ENCODE measurements around the gene ZNF319.

The ZNF319 gene

DNA sequence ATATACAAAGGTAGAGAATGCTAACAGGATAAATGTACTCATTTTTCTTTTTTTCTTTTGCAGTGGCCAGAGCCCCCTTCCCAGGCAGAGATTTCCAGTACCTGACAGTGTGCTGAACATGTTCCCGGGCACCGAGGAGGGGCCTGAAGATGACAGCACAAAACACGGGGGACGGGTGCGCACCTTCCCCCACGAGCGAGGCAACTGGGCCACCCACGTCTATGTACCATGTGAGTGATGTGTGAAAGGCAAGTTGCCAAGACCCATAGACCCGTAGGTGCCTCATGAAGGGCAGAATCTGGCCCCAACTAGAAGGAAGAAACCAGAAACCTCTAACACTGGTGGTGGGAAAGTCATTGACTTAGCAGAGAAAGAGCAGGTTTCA, 1.9 kb upstream of the ZNF319 start:
- peaks cover 40% of the 10 kb centered on the region for H3K4me1 ChIP-seq (ENCODE audit: control insufficient read depth, insufficient read depth, low read length, unreplicated experiment)
- H3K36me3 ChIP-seq (ENCODE audit: insufficient read depth, low read length): peaks cover 12% of the 10 kb centered on the region
- H3K4me3 ChIP-seq (ENCODE audit: low read depth, low read length): peak overlapping the region; percentile 94
- H3K27ac ChIP-seq (ENCODE audit: low read depth, low read length): no peak overlapping the region
- no peaks in the 10 kb centered on the region for H3K27me3 ChIP-seq (ENCODE audit: insufficient read depth, low read length)
- H2AFZ ChIP-seq (ENCODE audit: low read length, unreplicated experiment): no peak overlapping the region
- H3K79me2 ChIP-seq (ENCODE audit: control insufficient read depth, insufficient read depth, low read length, unreplicated experiment): peaks cover 32% of the 10 kb centered on the region

DNA sequence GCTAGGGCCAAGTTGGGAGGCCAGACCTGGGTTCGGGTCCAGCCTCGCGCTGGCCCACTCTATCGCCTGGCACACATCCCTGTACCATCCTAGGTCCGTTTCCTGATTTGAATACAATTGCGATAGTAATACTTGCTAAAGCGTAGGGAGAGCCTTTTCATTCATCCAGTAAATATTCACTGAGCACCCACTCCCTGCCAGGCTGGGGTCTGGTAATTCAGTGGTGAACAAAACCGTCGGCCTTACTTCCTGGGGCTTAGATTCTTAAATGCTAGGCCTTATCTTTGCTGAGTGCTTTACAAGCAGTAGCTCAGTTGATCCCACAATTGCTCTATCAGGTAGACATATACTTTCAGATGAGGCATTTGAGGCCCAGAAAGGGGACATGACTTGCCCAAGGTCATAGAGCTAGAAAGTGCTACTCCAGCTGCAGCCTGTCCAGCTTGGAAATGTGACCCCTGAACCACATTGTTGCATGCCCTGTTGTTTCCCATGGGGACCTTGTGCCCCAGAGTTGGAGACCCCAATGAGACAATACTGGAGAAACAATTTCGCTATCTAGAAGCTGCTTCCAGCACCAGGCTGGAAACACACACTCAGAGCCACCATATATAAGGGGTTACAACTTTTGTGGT, 1.4 kb upstream of the ZNF319 start:
- Histone ChIP-seq H3K4me3 (ENCODE audit: low read depth, low read length) (peak overlapping the region; percentile 94), H2AFZ (ENCODE audit: low read length, unreplicated experiment) (no peak overlapping the region), H3K4me1 (ENCODE audit: control insufficient read depth, insufficient read depth, low read length, unreplicated experiment) (peaks cover 40% of the 10 kb centered on the region), H3K79me2 (ENCODE audit: control insufficient read depth, insufficient read depth, low read length, unreplicated experiment) (peaks cover 34% of the 10 kb centered on the region), H3K27ac (ENCODE audit: low read depth, low read length) (no peak overlapping the region), H3K36me3 (ENCODE audit: insufficient read depth, low read length) (peaks cover 10% of the 10 kb centered on the region), H3K27me3 (ENCODE audit: insufficient read depth, low read length) (no peaks in the 10 kb centered on the region)

DNA sequence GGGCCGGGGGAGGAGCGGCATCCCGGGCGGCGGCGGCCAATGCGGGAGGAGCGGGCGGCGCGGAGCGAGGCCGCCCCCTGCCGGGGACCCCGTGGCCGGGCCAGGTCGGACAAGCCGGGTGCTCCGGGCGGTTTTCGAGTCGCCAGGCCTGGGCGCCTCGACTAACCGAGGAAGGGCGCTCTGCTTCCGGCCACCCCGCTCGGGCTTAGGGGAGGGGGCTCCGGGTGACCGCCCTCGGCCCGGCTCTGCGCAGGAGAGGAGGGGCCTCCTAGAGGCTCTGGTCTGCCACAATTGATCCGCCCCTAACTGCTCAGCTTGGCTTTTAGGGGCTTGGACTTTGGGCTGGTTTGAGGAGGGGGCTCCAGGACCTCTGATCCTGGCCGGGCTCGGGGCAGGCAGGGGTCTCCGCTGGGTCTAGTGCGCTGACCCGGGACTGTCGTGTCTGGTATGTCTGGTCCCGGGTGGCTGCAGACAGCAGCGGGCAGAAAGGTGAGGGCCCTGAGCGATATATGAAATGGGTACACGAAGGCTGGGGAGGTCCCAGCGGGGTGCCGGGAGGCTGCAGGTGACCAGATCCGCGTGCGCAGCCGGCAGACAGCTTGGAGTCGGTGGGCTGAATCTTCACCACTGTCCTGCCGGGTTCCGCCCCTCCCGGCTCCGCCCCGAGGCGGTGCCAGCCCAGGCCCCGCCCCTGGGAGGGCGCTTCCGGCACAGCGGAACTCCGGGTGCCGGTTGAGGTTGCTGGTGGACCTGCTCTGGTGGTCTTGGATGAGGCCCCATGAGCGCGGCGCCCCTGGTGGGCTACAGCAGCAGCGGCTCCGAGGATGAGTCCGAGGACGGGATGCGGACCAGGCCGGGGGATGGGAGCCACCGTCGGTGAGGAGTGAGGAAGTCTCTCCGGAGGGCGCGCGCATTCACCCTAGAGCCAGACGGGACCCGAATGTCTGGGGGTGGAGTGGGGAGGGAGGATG, 519 bp upstream of the ZNF319 start, which contains the start of gene USB1:
TSS of gene USB1 (plus strand) at position 702 of the 971 bp plus-strand sequence. CDS start at position 779, 77 bp downstream.
- Histone ChIP-seq H3K27me3 (ENCODE audit: insufficient read depth, low read length) (no peaks in the 10 kb centered on the region), H3K27ac (ENCODE audit: low read depth, low read length) (peak within 1 kb of the TSS; percentile 20; the same call in 1 of the 2 replicates), H3K4me3 (ENCODE audit: low read depth, low read length) (peak within 1 kb of the TSS; percentile 94), H3K79me2 (ENCODE audit: control insufficient read depth, insufficient read depth, low read length, unreplicated experiment) (peaks cover 29% of the 10 kb centered on the region), H3K4me1 (ENCODE audit: control insufficient read depth, insufficient read depth, low read length, unreplicated experiment) (peaks cover 40% of the 10 kb centered on the region), H3K36me3 (ENCODE audit: insufficient read depth, low read length) (peaks cover 4% of the 10 kb centered on the region), H2AFZ (ENCODE audit: low read length, unreplicated experiment) (peak within 1 kb of the TSS; percentile 85)

DNA sequence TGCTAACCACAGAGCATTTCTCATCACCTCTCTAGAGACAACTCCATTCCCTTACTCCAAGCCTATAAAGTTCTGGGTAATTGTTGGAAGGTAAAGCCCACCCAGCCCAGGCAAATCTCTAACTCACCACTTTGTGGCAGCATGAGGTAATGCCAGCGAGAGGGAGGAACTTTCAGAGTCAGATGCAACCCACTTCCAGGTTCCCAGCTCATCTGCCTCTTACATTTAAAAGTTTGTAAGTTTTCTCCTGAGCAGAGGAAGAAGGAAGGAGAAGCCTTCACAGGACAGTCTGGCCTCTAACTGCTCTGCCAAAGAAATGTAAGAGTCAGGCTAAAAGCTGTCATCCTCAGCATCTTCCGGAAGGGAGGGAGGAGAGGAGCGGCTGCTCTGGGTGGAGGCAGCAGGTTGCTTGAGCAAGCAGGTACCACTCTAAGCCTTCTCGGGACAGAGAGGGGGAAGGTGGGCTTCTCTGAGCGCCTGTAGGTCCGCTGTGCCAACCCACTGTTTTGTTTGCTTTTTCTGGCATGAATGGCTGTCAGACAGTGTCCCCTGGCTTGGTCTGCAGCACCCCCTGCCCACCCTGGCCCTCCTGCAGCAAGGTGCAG, 1.0 kb downstream of the ZNF319 start:
- Histone ChIP-seq H3K27ac (ENCODE audit: low read depth, low read length) (0 out of 2 replicates have a peak overlapping the region, but pooled peaks have one; percentile 1), H3K4me1 (ENCODE audit: control insufficient read depth, insufficient read depth, low read length, unreplicated experiment) (peaks cover 35% of the 10 kb centered on the region), H2AFZ (ENCODE audit: low read length, unreplicated experiment) (no peak overlapping the region), H3K4me3 (ENCODE audit: low read depth, low read length) (peak overlapping the region; percentile 94), H3K27me3 (ENCODE audit: insufficient read depth, low read length) (no peaks in the 10 kb centered on the region), H3K79me2 (ENCODE audit: control insufficient read depth, insufficient read depth, low read length, unreplicated experiment) (peaks cover 32% of the 10 kb centered on the region), H3K36me3 (ENCODE audit: insufficient read depth, low read length) (peaks cover 2% of the 10 kb centered on the region; the same call in 1 of the 2 replicates)

DNA sequence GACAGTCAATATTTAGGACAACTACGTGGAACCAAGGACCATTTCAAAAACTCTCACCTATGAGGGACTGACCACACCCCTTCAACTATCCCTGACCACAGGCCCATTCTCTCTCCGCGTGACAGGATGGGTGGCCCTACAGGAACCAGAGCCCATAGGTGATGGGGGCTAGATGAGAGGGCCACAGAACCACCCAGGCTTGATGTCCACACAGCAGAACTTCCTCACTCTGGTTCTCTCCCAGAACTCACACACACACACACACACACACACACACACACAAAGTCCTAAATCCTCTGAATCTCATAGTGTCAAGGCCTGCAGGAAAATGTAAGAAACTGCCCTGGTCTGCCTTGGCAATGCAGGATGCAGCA, 1.5 kb downstream of the ZNF319 start:
- Histone ChIP-seq H3K4me1 (ENCODE audit: control insufficient read depth, insufficient read depth, low read length, unreplicated experiment) (peaks cover 30% of the 10 kb centered on the region), H3K79me2 (ENCODE audit: control insufficient read depth, insufficient read depth, low read length, unreplicated experiment) (peaks cover 32% of the 10 kb centered on the region), H3K27ac (ENCODE audit: low read depth, low read length) (0 out of 2 replicates have a peak overlapping the region, but pooled peaks have one; percentile 4), H3K27me3 (ENCODE audit: insufficient read depth, low read length) (no peaks in the 10 kb centered on the region), H3K4me3 (ENCODE audit: low read depth, low read length) (peak overlapping the region; percentile 94), H3K36me3 (ENCODE audit: insufficient read depth, low read length) (peaks cover 2% of the 10 kb centered on the region; the same call in 1 of the 2 replicates), H2AFZ (ENCODE audit: low read length, unreplicated experiment) (no peak overlapping the region)

DNA sequence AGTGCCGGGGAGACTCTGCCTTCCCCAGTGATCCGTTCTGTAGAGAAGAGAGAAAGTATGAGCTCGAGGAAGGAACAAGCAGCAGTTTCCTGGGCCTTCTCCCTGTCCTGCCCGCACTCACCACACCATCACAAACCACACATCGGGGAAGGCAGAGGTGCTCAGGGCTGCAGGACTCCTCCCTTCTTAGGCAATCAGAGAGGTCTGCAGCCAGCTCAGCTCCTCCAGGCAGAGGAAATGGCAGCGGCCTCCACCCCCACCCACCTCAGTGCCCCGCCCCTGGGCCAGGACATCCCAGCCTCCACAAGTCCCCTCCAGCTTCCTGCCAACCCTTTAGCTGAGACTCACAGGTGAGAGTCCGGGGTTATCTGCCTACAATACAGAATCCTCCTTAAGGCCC, 2.0 kb downstream of the ZNF319 start:
- Histone ChIP-seq H3K27ac (ENCODE audit: low read depth, low read length) (no peak overlapping the region), H3K36me3 (ENCODE audit: insufficient read depth, low read length) (peaks cover 2% of the 10 kb centered on the region; the same call in 1 of the 2 replicates), H3K4me1 (ENCODE audit: control insufficient read depth, insufficient read depth, low read length, unreplicated experiment) (peaks cover 25% of the 10 kb centered on the region), H3K27me3 (ENCODE audit: insufficient read depth, low read length) (no peaks in the 10 kb centered on the region), H3K4me3 (ENCODE audit: low read depth, low read length) (peak overlapping the region; percentile 94), H3K79me2 (ENCODE audit: control insufficient read depth, insufficient read depth, low read length, unreplicated experiment) (peaks cover 32% of the 10 kb centered on the region), H2AFZ (ENCODE audit: low read length, unreplicated experiment) (no peak overlapping the region)

DNA sequence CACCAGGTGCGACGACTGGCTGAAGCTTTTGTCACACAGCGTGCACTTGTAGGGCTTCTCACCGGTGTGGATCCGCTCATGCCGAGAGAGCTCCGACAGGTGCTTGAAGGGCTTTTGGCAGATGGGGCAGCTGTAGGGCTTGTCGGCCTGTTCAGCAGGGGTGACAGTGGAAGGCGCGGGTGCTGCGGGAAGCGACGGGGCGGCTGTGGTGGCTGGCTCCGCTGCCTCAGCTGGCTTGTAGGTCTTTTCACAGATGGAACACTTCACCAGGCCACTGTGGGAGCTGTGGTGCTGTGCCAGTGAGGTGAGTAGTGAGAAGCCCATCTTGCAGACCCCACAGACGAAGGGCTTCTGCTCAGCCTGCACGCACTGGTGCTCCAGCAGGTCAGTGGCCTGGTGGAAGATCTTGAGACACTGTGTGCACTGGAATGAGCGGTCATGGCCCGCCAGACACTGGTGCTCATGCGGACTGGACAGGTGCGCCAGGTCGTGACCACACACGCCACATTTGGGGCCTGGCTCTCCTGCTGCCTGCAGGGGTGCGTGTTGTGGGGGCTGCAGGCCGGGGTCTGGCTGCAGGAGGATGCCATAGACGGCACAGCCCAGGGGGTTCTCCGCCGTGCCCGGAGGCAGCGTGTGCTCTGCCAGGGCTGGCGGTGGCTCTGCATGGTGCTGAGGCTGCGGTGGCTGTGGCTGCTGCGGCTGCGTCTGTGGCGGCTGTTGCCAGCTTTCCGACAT, 2.8 kb downstream of the ZNF319 start:
- H3K27ac ChIP-seq (ENCODE audit: low read depth, low read length): no peak overlapping the region
- peaks cover 2% of the 10 kb centered on the region; the same call in 1 of the 2 replicates for H3K36me3 ChIP-seq (ENCODE audit: insufficient read depth, low read length)
- H3K4me3 ChIP-seq (ENCODE audit: low read depth, low read length): no peak overlapping the region
- H3K4me1 ChIP-seq (ENCODE audit: control insufficient read depth, insufficient read depth, low read length, unreplicated experiment): peaks cover 21% of the 10 kb centered on the region
- H3K79me2 ChIP-seq (ENCODE audit: control insufficient read depth, insufficient read depth, low read length, unreplicated experiment): peaks cover 32% of the 10 kb centered on the region
- H3K27me3 ChIP-seq (ENCODE audit: insufficient read depth, low read length): no peaks in the 10 kb centered on the region
- H2AFZ ChIP-seq (ENCODE audit: low read length, unreplicated experiment): no peak overlapping the region

DNA sequence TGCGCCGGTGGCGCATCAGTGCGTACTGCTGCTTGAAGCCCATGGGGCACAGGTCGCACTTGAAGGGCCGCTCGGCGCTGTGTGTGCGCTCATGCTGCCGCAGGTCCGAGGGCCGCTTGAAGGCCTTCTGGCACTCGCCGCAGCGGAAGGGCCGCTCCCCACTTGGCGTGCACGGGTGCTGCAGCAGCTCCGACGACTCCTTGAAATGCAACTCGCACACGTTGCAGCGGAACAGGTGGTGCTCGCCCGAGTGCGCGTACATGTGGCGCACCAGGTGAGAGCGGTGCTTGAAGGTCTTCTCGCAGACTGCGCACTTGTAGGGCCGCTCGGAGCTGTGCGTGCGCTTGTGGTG, 3.3 kb downstream of the ZNF319 start:
- H3K4me3 ChIP-seq (ENCODE audit: low read depth, low read length): no peak overlapping the region
- H3K36me3 ChIP-seq (ENCODE audit: insufficient read depth, low read length): peaks cover 2% of the 10 kb centered on the region; the same call in 1 of the 2 replicates
- H3K27ac ChIP-seq (ENCODE audit: low read depth, low read length): no peak overlapping the region
- peaks cover 28% of the 10 kb centered on the region for H3K79me2 ChIP-seq (ENCODE audit: control insufficient read depth, insufficient read depth, low read length, unreplicated experiment)
- peaks cover 17% of the 10 kb centered on the region for H3K4me1 ChIP-seq (ENCODE audit: control insufficient read depth, insufficient read depth, low read length, unreplicated experiment)
- no peaks in the 10 kb centered on the region for H3K27me3 ChIP-seq (ENCODE audit: insufficient read depth, low read length)
- H2AFZ ChIP-seq (ENCODE audit: low read length, unreplicated experiment): no peak overlapping the region

DNA sequence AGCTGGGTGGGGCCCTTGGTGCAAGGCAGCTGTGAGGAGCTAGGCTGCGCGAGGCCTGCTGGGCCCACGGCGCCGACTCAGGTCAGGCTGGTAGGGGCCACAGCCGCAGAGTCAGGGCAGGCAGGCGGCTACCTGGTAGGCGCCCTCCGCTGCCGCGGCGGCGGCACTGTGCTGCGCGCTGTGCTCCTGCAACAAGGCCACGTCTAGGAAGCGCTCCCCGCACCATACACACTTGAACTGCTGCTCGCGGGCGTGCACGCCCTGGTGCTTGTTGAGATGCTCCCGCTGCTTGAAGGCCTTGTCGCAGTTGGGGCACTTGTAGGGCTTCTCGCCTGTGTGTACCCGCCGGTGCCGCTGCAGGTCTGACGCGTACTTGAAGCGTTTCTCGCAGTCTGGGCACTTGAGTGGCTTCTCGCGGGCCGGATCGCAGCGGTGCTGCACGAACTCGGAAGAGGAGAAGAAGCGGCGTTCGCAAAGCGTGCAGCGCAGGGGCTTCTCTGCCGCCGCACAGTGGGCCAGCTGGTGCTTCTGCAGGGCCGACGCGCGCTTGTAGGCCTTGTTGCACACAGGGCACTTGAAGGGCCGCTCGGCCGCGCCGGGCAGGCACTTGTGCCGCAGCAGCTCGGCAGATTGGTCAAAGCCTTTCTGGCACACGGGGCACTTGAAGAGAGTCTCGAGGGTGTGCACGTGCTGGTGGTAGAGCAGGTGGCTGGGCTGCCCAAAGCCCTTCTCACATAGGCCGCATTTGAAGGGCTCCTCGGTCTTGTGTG, 3.9 kb downstream of the ZNF319 start:
- Histone ChIP-seq H3K27me3 (ENCODE audit: insufficient read depth, low read length) (no peaks in the 10 kb centered on the region), H2AFZ (ENCODE audit: low read length, unreplicated experiment) (no peak overlapping the region), H3K79me2 (ENCODE audit: control insufficient read depth, insufficient read depth, low read length, unreplicated experiment) (peaks cover 23% of the 10 kb centered on the region), H3K36me3 (ENCODE audit: insufficient read depth, low read length) (peaks cover 2% of the 10 kb centered on the region; the same call in 1 of the 2 replicates), H3K4me1 (ENCODE audit: control insufficient read depth, insufficient read depth, low read length, unreplicated experiment) (peaks cover 13% of the 10 kb centered on the region), H3K4me3 (ENCODE audit: low read depth, low read length) (no peak overlapping the region), H3K27ac (ENCODE audit: low read depth, low read length) (no peak overlapping the region)
